Transverse colon (tissue), 4 donors: ENCODE results near the gene EFCAB14. TPM values are rescaled to one million over a fixed set of nuclear protein-coding genes. Genes with fewer than 3 reads are reported as not detected.
A peak's percentile ranks its signal among the peaks of the same experiment; 100 is the strongest.

Experiments
- DNase-seq: peaks from one replicate; pipeline ENCODE4 v3.0.0-alpha.2; 2019
- H3K27ac ChIP-seq, 4 donors: fragments of 200-600 bp; sonication (generic); 2 replicates each; pipeline ENCODE4 v1.5.1; 2016 to 2018; ENCODE audit warnings: inconsistent platforms in 4 of 4
- H3K27me3 ChIP-seq: fragments of 200-600 bp; sonication (generic); 2 replicates; pipeline ENCODE4 v1.5.1; 2017; ENCODE audit warnings: inconsistent platforms
- H3K36me3 ChIP-seq, 4 donors: fragments of 200-600 bp; sonication (generic); 2 replicates each; pipeline ENCODE4 v1.5.1; 2017 to 2019; ENCODE audit warnings: inconsistent platforms in 4 of 4
- H3K4me1 ChIP-seq, 4 donors: fragments of 200-600 bp; sonication (generic); 2 replicates each; pipeline ENCODE4 v1.5.1; 2017 to 2020; ENCODE audit warnings: inconsistent platforms in 4 of 4
- H3K4me3 ChIP-seq, 4 donors: fragments of 200-600 bp; sonication (generic); 1 replicate in 1 of 4; 2 replicates in 3 of 4; pipeline versions ENCODE4 v1.5.1 to v1.6.1; 2017 to 2019; ENCODE audit warnings: inconsistent platforms in 4 of 4
- H3K9me3 ChIP-seq, 2 donors: fragments of 200-600 bp; sonication (generic); 2 replicates each; pipeline ENCODE4 v1.5.1; 2017 to 2019; ENCODE audit warnings: inconsistent platforms in 2 of 2
- CTCF ChIP-seq, 5 experiments: fragments of 200-600 bp in 3 of 5; fragments of 450-650 bp in 2 of 5; sonication (generic) in 3 of 5; IDR thresholded peaks; 1 replicate in 2 of 5; 2 replicates in 3 of 5; pipeline ENCODE4 v1.5.1; 2016 to 2017; ENCODE audit warnings: antibody characterized with exemption in 5 of 5, inconsistent platforms in 3 of 5, mild to moderate bottlenecking in 2 of 5, moderate library complexity in 1 of 5
- EP300 ChIP-seq: sonication (generic); formaldehyde crosslinking; IDR thresholded peaks from one replicate; pipeline ENCODE4 v1.6.1; 2017; ENCODE audit warnings: antibody characterized with exemption, low read depth
- POLR2A ChIP-seq: fragments of 450-650 bp; IDR thresholded peaks from one replicate; pipeline ENCODE4 v1.6.1; 2016; ENCODE audit warnings: antibody characterized with exemption, mild to moderate bottlenecking, moderate library complexity
- POLR2AphosphoS5 ChIP-seq, 3 donors: sonication (generic); formaldehyde crosslinking; IDR thresholded peaks; one replicate each; pipeline ENCODE4 v1.6.1; 2016; ENCODE audit warnings: antibody characterized with exemption in 3 of 3
- WGBS, 2 donors: methylation state at CpG; one replicate each; pipeline ENCODE4 v1.1.5; 2018; ENCODE audit warnings: low coverage in 1 of 2; 5-methylcytosine and 5-hydroxymethylcytosine counted together
- in situ Hi-C, 4 donors: fragments of 200-750 bp; cut with MboI; loops; one replicate each; pipeline versions ENCODE4 v1.15.0 to v1.15.1; 2017; ENCODE audit warnings: low sequenced_read_pairs in 3 of 4, low pct_ligation_motif_present in 1 of 4, low pct_unique_long_range_greater_than_20kb in 1 of 4
- intact Hi-C: fragments of 100-400 bp; cut with DNase I; formaldehyde crosslinking; loops from one replicate; pipeline ENCODE4 v1.15.1; 2023; ENCODE audit warnings: low total_unique reads
- total RNA-seq, 4 donors: library from RNA; depleted of rRNA; stranded (reverse); fragments of >200 nt; gene quantifications; one replicate each; pipeline ENCODE4 v1.1.0, GENCODE V29; 2016

The EFCAB14 gene
- total RNA-seq, 4 donors from 2014 or later, result 48.2 to 119 (median 85.4) TPM

DNA sequence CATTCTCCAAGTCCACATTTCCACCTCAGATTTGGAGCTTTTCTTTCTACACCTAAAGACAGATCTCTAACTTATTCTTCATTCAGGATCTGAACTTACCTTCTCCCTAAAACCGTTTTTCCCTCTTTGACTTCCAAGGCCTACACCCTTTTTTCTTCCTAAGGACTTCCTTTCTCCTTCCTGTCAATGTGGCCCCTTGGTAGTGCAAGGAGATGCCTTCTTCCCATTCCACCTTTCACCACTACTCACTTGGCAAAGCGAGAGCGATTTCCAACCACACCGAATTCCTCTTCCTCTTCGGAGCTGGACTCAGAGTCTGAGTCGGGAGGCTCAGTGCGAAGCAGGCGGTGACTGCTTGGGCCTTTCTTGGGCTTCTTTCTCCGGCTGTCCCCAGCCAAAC lies 1.3 kb downstream of the EFCAB14 start:
- Histone ChIP-seq H3K4me1 (peaks cover 18 to 37% (median 23%) of the 10 kb centered on the region in 4 donors), H3K9me3 (no peaks in the 10 kb centered on the region), H3K27me3 (no peaks in the 10 kb centered on the region), H3K4me3 (peak overlapping the region in 3 of 4 donors; percentile 78 to 96 (median 88)), H3K36me3 (peaks cover 0 to 15% (median 8%) of the 10 kb centered on the region in 4 donors), H3K27ac (peak overlapping the region in 3 of 4 donors; percentile 87 to 92 (median 88))
- intact Hi-C loops, result loop anchor here (5.0 kb wide), 1 partner anchor 110 kb away; no protein-coding TSS in a partner anchor
- 63 to 72% methylated on average over 4 to 9 of the region's 9 CpGs for WGBS, 2 donors
- in situ Hi-C loops, result loop anchor here in 1 of 4 donors (10.0 kb wide), 1 partner anchor 103 kb away; the partner anchor contains the start of gene MOB3C
- TF ChIP-seq POLR2AphosphoS5 (IDR thresholded peaks at IDR 0.05) (no peak), POLR2A (no peak), CTCF (IDR thresholded peaks at IDR 0.05) (no peak), EP300 (no peak)
- DNase-seq, result no peak

DNA sequence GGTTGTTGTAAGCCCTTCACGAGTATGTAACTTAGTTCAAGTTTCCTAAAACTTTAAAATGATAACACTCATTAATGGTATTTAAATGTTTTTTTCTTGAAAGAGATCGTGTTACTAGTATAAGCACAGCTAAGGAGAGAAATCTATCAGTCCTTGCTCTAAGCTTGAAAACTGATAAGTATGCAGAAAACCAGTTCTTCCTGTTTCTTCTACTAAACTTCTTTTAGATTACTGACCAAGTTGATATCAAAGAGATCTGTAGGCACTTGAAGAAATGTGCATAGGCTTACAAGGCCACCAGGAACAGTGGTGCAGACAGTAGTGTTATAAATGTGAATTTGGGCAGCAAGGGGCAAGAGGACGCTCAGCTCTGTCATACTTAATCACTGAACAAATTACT lies 3.9 kb downstream of the EFCAB14 start:
- no peak for TF ChIP-seq POLR2AphosphoS5 (IDR thresholded peaks at IDR 0.05)
- TF ChIP-seq EP300, result no peak
- TF ChIP-seq POLR2A, result no peak
- TF ChIP-seq CTCF (IDR thresholded peaks at IDR 0.05), result no peak
- no peaks in the 10 kb centered on the region for H3K27me3 ChIP-seq
- no peaks in the 10 kb centered on the region for H3K9me3 ChIP-seq
- no peak for DNase-seq
- H3K4me3 ChIP-seq, result no peak overlapping the region
- H3K4me1 ChIP-seq, result peaks cover 18 to 35% (median 22%) of the 10 kb centered on the region in 4 donors
- H3K27ac ChIP-seq, result no peak overlapping the region
- in situ Hi-C loops (loop anchor here in 1 of 4 donors (10.0 kb wide), 1 partner anchor 100 kb away; the partner anchor contains the start of gene MOB3C), intact Hi-C loops (loop anchor here (5.0 kb wide), 1 partner anchor 108 kb away; no protein-coding TSS in a partner anchor)
- 53 to 56% methylated on average over 3 of the region's 3 CpGs for WGBS, 2 donors
- H3K36me3 ChIP-seq, result peaks cover 0 to 21% (median 8%) of the 10 kb centered on the region in 4 donors

- peaks cover 0 to 50% (median 9%) of the 10 kb centered on the region in 4 donors for H3K36me3 ChIP-seq
- TF ChIP-seq POLR2AphosphoS5 (IDR thresholded peaks at IDR 0.05) (no peak), POLR2A (no peak), CTCF (IDR thresholded peaks at IDR 0.05) (no peak), EP300 (no peak)
- intact Hi-C loops (no loop called here), in situ Hi-C loops (no loop called here)
- H3K27me3 ChIP-seq, result no peaks in the 10 kb centered on the region
- DNase-seq, result no peak
- peaks cover 0 to 13% (median 5%) of the 10 kb centered on the region in 4 donors for H3K4me1 ChIP-seq
- H3K4me3 ChIP-seq, result no peak overlapping the region
- no peak overlapping the region for H3K27ac ChIP-seq
- no peaks in the 10 kb centered on the region for H3K9me3 ChIP-seq
- WGBS, 2 donors, result 91 to 100% methylated on average over 1 of the region's 1 CpG
Measured at GRCh38 chr1:46708121-46708520, 10.8 kb downstream of the EFCAB14 start.

- Histone ChIP-seq H3K36me3 (peaks cover 0 to 49% (median 13%) of the 10 kb centered on the region in 4 donors), H3K9me3 (no peaks in the 10 kb centered on the region), H3K27me3 (no peaks in the 10 kb centered on the region), H3K27ac (no peak overlapping the region), H3K4me1 (peaks cover 0 to 13% (median 5%) of the 10 kb centered on the region in 4 donors), H3K4me3 (no peak overlapping the region)
- WGBS, 2 donors, result 76 to 79% methylated on average over 9 of the region's 9 CpGs
- in situ Hi-C loops (no loop called here), intact Hi-C loops (no loop called here)
- DNase-seq, result no peak
- TF ChIP-seq POLR2A (no peak), CTCF (IDR thresholded peaks at IDR 0.05) (no peak), EP300 (no peak), POLR2AphosphoS5 (IDR thresholded peaks at IDR 0.05) (no peak)
Measured at GRCh38 chr1:46705408-46705807, 13.5 kb downstream of the EFCAB14 start.
